EL (cell line): ENCODE data around the gene NAIF1.
"Not testable (repeated sequence)": the region's sequence is repeated elsewhere in the genome, so short reads cannot be mapped to it uniquely, and the experiment has no call there.

Experiments used
- DNase-seq: peaks from one replicate; pipeline ENCODE4 v3.0.0-alpha.2; 2016

NAIF1 gene

GRCh38 chr9:128066713-128067644, at the start of gene NAIF1:
Gene NAIF1, minus strand, starts transcription at chr9:128067320. Its CDS starts 219 bp downstream, at chr9:128067101.
- DNase-seq: peak; percentile 99

GRCh38 chr9:128116104-128117083, 49.3 kb upstream of the NAIF1 start:
- DNase-seq: no peak

- DNase-seq: no peak
Observed at GRCh38 chr9:128115187-128116103, 48.3 kb upstream of the NAIF1 start.

GRCh38 chr9:128114326-128115186, 47.4 kb upstream of the NAIF1 start:
- DNase-seq: no peak

GRCh38 chr9:128113526-128114325, 46.6 kb upstream of the NAIF1 start:
- no peak for DNase-seq

GRCh38 chr9:128111726-128112125, 44.6 kb upstream of the NAIF1 start:
- DNase-seq: not testable (repeated sequence)

- no peak for DNase-seq
Observed at GRCh38 chr9:128109050-128109709, 42.1 kb upstream of the NAIF1 start.

GRCh38 chr9:128108269-128109049, 41.3 kb upstream of the NAIF1 start:
- no peak for DNase-seq

- DNase-seq: no peak
Observed at GRCh38 chr9:128107468-128108268, 40.5 kb upstream of the NAIF1 start.

GRCh38 chr9:128106940-128107467, 39.9 kb upstream of the NAIF1 start:
- DNase-seq: no peak

- DNase-seq: no peak
Observed at GRCh38 chr9:128106181-128106939, 39.2 kb upstream of the NAIF1 start.

- DNase-seq: no peak
Observed at GRCh38 chr9:128105538-128106175, 38.5 kb upstream of the NAIF1 start.

GRCh38 chr9:128104171-128104618, 37.1 kb upstream of the NAIF1 start:
- no peak for DNase-seq

GRCh38 chr9:128103589-128103962, 36.5 kb upstream of the NAIF1 start:
- no peak for DNase-seq

- no peak for DNase-seq
Observed at GRCh38 chr9:128102861-128103588, 35.9 kb upstream of the NAIF1 start.

- DNase-seq: no peak
Observed at GRCh38 chr9:128102196-128102595, 35.1 kb upstream of the NAIF1 start.
